HCT116 (cell line): ENCODE measurements around the gene PCDH15. TPM values are rescaled to one million over a fixed set of nuclear protein-coding genes. Genes with fewer than 3 reads are reported as not detected.

Source experiments
- ATAC-seq: fragments of 200-7000 bp; cut with Tn5 transposase; 2 replicates; pipeline ENCODE4 v1.9.1; 2020; ENCODE audit warnings: mild to moderate bottlenecking, moderate library complexity
- BruUV-seq: library from RNA; stranded (reverse); fragments of 400-500 nt; replicated peaks from 2 replicates; lab custom pipeline; 2021; lab: Mats Ljungman, UMichigan
- CTCF ChIA-PET: fragments of 300-600 bp; sonication (Branson Sonifier 250); formaldehyde crosslinking; loops from one replicate; lab custom pipeline; 2021; ENCODE audit warnings: antibody characterized with exemption; lab: Charles Lee
- POLR2A ChIA-PET: fragments of 300-600, 350-600 bp; sonication (Branson Sonifier 250); formaldehyde crosslinking; loops from one replicate; lab custom pipeline; 2021; ENCODE audit warnings: antibody characterized with exemption; lab: Charles Lee
- RAD21 ChIA-PET, 2 experiments: fragments of 300-600 bp; sonication (Branson Sonifier 250); formaldehyde crosslinking; loops; one replicate each; lab custom pipeline; 2023; ENCODE audit warnings: low total read pairs in 2 of 2; ENCODE audit not compliant: uncharacterized antibody in 2 of 2, unreplicated experiment in 2 of 2, low non-redundant PET in 1 of 2; lab: Charles Lee
- DNase-seq: peaks from one replicate; pipeline ENCODE4 v3.0.0-alpha.2; 2010; ENCODE audit warnings: low read depth, low spot score
- H2AFZ ChIP-seq: fragments of 200-600 bp; shearing (Covaris generic), sonication (generic); 2 replicates; pipeline ENCODE4 v1.6.1; 2017; ENCODE audit warnings: low read depth, mixed run types, mixed read lengths, antibody characterized with exemption, low read length; ENCODE audit not compliant: poor library complexity, severe bottlenecking
- H3K27ac ChIP-seq: 2 replicates; pipeline ENCODE4 v1.5.1; 2012; ENCODE audit warnings: low read depth, low read length
- H3K27me3 ChIP-seq: fragments of 200-600 bp; sonication (generic); 2 replicates; pipeline ENCODE4 v1.6.1; 2016; ENCODE audit warnings: mixed run types, low read length, mixed read lengths; ENCODE audit not compliant: insufficient read depth
- H3K36me3 ChIP-seq, 2 experiments: fragments of 200-500 bp in 1 of 2; fragments of 200-600 bp in 1 of 2; sonication (Bioruptor generic) in 1 of 2; sonication (generic) in 1 of 2; 2 replicates each; pipeline versions ENCODE4 v1.5.1 to v1.6.1; 2014 to 2016; ENCODE audit warnings: low read length in 2 of 2, inconsistent platforms in 1 of 2, mixed read lengths in 1 of 2, mixed run types in 1 of 2; ENCODE audit not compliant: insufficient read depth in 2 of 2, control insufficient read depth in 1 of 2
- H3K4me1 ChIP-seq, 2 experiments: fragments of 200-600 bp in 1 of 2; sonication (generic) in 1 of 2; 2 replicates each; pipeline versions ENCODE4 v1.5.1 to v1.6.1; 2012 to 2017; ENCODE audit warnings: low read length in 2 of 2, inconsistent platforms in 1 of 2, mild to moderate bottlenecking in 1 of 2, mixed read lengths in 1 of 2, mixed run types in 1 of 2, moderate library complexity in 1 of 2; ENCODE audit not compliant: insufficient read depth in 2 of 2, control insufficient read depth in 1 of 2
- H3K4me2 ChIP-seq: fragments of 200-600 bp; sonication (generic); 2 replicates; pipeline ENCODE4 v1.6.1; 2017; ENCODE audit warnings: mixed run types, low read length, mixed read lengths
- H3K4me3 ChIP-seq, 2 experiments: fragments of 200-600 bp in 1 of 2; sonication (generic) in 1 of 2; replicated peaks in 1 of 2; 2 replicates each; pipeline ENCODE4 v1.5.1; 2011 to 2016; ENCODE audit warnings: low read length in 2 of 2, control low read depth in 1 of 2, low read depth in 1 of 2, mild to moderate bottlenecking in 1 of 2, mixed read lengths in 1 of 2, mixed run types in 1 of 2
- H3K79me2 ChIP-seq: fragments of 200-600 bp; sonication (generic); 2 replicates; pipeline ENCODE4 v1.6.1; 2017; ENCODE audit warnings: mild to moderate bottlenecking, mixed run types, low read length, moderate library complexity, mixed read lengths; ENCODE audit not compliant: insufficient read depth
- H3K9ac ChIP-seq: fragments of 200-600 bp; sonication (generic); 2 replicates; pipeline ENCODE4 v1.6.1; 2016; ENCODE audit warnings: low read length, mixed read lengths
- H3K9me2 ChIP-seq: fragments of 200-600 bp; sonication (generic), shearing (Covaris generic); 2 replicates; pipeline ENCODE4 v1.6.1; 2017; ENCODE audit warnings: mixed run types, mild to moderate bottlenecking, moderate library complexity; ENCODE audit not compliant: insufficient read depth
- H3K9me3 ChIP-seq, 2 experiments: fragments of 200-500 bp in 1 of 2; fragments of 200-600 bp in 1 of 2; sonication (Bioruptor generic) in 1 of 2; sonication (generic) in 1 of 2; 2 replicates each; pipeline ENCODE4 v1.6.1; 2014 to 2017; ENCODE audit warnings: low read length in 2 of 2, mixed read lengths in 2 of 2, inconsistent platforms in 1 of 2, low read depth in 1 of 2, mild to moderate bottlenecking in 1 of 2, mixed run types in 1 of 2, moderate library complexity in 1 of 2; ENCODE audit not compliant: control insufficient read depth in 1 of 2, insufficient read depth in 1 of 2
- H4K20me1 ChIP-seq: fragments of 200-600 bp; sonication (generic), shearing (Covaris generic); 2 replicates; pipeline ENCODE4 v1.6.1; 2017; ENCODE audit warnings: mixed run types, mild to moderate bottlenecking, moderate library complexity; ENCODE audit not compliant: insufficient read depth
- ATF3 ChIP-seq: IDR thresholded peaks from 2 replicates; pipeline ENCODE4 v1.6.1; 2012
- CBX3 ChIP-seq: IDR thresholded peaks from 2 replicates; pipeline ENCODE4 v1.6.1; 2012; ENCODE audit warnings: low read depth
- CEBPB ChIP-seq: IDR thresholded peaks from 2 replicates; pipeline ENCODE4 v1.6.1; 2012; ENCODE audit warnings: low read depth
- ELF1 ChIP-seq: IDR thresholded peaks from 2 replicates; pipeline ENCODE4 v1.6.1; 2012; ENCODE audit warnings: low read depth, borderline replicate concordance
- FOSL1 ChIP-seq: IDR thresholded peaks from 2 replicates; pipeline ENCODE4 v1.6.1; 2012; ENCODE audit warnings: low read depth
- JUND ChIP-seq: IDR thresholded peaks from 2 replicates; pipeline ENCODE4 v1.6.1; 2012
- POLR2A ChIP-seq: IDR thresholded peaks from 2 replicates; pipeline ENCODE4 v1.7.0; 2011; ENCODE audit warnings: borderline replicate concordance; ENCODE audit not compliant: insufficient read depth, insufficient read length; ENCODE audit errors: extremely low read depth
- POLR2AphosphoS5 ChIP-seq: IDR thresholded peaks from 2 replicates; pipeline ENCODE4 v1.6.1; 2011; ENCODE audit warnings: mild to moderate bottlenecking, low read depth, low read length, moderate library complexity
- RAD21 ChIP-seq: IDR thresholded peaks from 2 replicates; pipeline ENCODE4 v1.6.1; 2012; ENCODE audit warnings: low read depth, mild to moderate bottlenecking
- REST ChIP-seq: IDR thresholded peaks from 2 replicates; pipeline ENCODE4 v1.6.1; 2012; ENCODE audit warnings: low read depth
- SIN3A ChIP-seq: IDR thresholded peaks from 2 replicates; pipeline ENCODE4 v1.6.1; 2012; ENCODE audit warnings: low read depth
- SP1 ChIP-seq: IDR thresholded peaks from 2 replicates; pipeline ENCODE4 v1.6.1; 2012; ENCODE audit warnings: low read depth
- TCF7L2 ChIP-seq: IDR thresholded peaks from 2 replicates; pipeline ENCODE4 v1.7.0; 2011; ENCODE audit warnings: borderline replicate concordance, inconsistent platforms; ENCODE audit not compliant: insufficient read depth, insufficient read length; ENCODE audit errors: extremely low read depth
- YY1 ChIP-seq: IDR thresholded peaks from 2 replicates; pipeline ENCODE4 v1.6.1; 2011; ENCODE audit warnings: low read length, low read depth, moderate library complexity, mild to moderate bottlenecking; ENCODE audit not compliant: insufficient replicate concordance; ENCODE audit errors: extremely low read depth
- ZFX ChIP-seq: fragments of 450-650 bp; IDR thresholded peaks from 2 replicates; pipeline ENCODE4 v1.6.1; 2017
- ZNF274 ChIP-seq: fragments of 200-500 bp; sonication (Bioruptor generic); IDR thresholded peaks from 2 replicates; pipeline ENCODE4 v1.6.1; 2014; ENCODE audit warnings: mild to moderate bottlenecking, low read depth, low read length, inconsistent platforms
- intact Hi-C: fragments of 100-400 bp; cut with micrococcal nuclease; formaldehyde crosslinking; loops from 2 replicates; pipeline ENCODE4 v1.10.0; 2022
- total RNA-seq: library from RNA; stranded (reverse); gene quantifications from one replicate; pipeline ENCODE4 v1.2.1, GENCODE V29; 2021; ENCODE audit not compliant: unreplicated experiment
- TF ChIP-seq, protein P1 (sequence below), 3 experiments: fragments of 200-600 bp in 1 of 3; sonication (generic) in 1 of 3; IDR thresholded peaks in 2 of 3; conservative IDR thresholded peaks in 1 of 3; 2 replicates each; pipeline ENCODE4 v1.5.1; 2012 to 2017; ENCODE audit warnings: low read depth in 2 of 3, low read length in 2 of 3, antibody characterized with exemption in 1 of 3, borderline replicate concordance in 1 of 3, control low read depth in 1 of 3, mild to moderate bottlenecking in 1 of 3, mixed read lengths in 1 of 3, mixed run types in 1 of 3, moderate library complexity in 1 of 3; ENCODE audit not compliant: insufficient read depth in 1 of 3

PCDH15 gene
- total RNA-seq, 1 experiment from 2014 or later: not detected

- Histone ChIP-seq H4K20me1 (no peaks in the 10 kb centered on the region), H3K4me3 (no peak overlapping the region), H3K9me2 (no peaks in the 10 kb centered on the region), H3K79me2 (no peaks in the 10 kb centered on the region), H3K9me3 (peaks cover 0 to 34% of the 10 kb centered on the region in 2 experiments; a peak in 1 of 4 replicates), H3K4me2 (no peak overlapping the region), H3K9ac (no peak overlapping the region), H3K27me3 (no peaks in the 10 kb centered on the region), H2AFZ (no peak overlapping the region), H3K36me3 (no peaks in the 10 kb centered on the region), H3K4me1 (no peaks in the 10 kb centered on the region), H3K27ac (no peak overlapping the region)
- ATAC-seq: no peak
- ChIA-PET POLR2A (no interaction called here), RAD21 (no interaction called here), CTCF (no interaction called here)
- no peak for TF ChIP-seq RAD21
- TF ChIP-seq, protein P1, sequence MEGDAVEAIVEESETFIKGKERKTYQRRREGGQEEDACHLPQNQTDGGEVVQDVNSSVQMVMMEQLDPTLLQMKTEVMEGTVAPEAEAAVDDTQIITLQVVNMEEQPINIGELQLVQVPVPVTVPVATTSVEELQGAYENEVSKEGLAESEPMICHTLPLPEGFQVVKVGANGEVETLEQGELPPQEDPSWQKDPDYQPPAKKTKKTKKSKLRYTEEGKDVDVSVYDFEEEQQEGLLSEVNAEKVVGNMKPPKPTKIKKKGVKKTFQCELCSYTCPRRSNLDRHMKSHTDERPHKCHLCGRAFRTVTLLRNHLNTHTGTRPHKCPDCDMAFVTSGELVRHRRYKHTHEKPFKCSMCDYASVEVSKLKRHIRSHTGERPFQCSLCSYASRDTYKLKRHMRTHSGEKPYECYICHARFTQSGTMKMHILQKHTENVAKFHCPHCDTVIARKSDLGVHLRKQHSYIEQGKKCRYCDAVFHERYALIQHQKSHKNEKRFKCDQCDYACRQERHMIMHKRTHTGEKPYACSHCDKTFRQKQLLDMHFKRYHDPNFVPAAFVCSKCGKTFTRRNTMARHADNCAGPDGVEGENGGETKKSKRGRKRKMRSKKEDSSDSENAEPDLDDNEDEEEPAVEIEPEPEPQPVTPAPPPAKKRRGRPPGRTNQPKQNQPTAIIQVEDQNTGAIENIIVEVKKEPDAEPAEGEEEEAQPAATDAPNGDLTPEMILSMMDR (IDR thresholded peaks at IDR 0.05 in 2 of 3, conservative IDR thresholded peaks at IDR 0.05 in 1 of 3; ENCODE audit: borderline replicate concordance in 1 of 3, insufficient read depth in 1 of 3, low read depth in 2 of 3, low read length in 2 of 3): peak in 1 of 3 experiments; percentile 21; a peak in 1 of 6 replicates
- no peak for TF ChIP-seq ATF3
- TF ChIP-seq POLR2A: no peak
- no peak for TF ChIP-seq ELF1
- BruUV-seq: no TSS peak
- DNase-seq: no peak
- intact Hi-C loops: no loop called here
Measured at GRCh38 chr10:54133203-54133602, 667.8 kb downstream of the PCDH15 start.

DNA sequence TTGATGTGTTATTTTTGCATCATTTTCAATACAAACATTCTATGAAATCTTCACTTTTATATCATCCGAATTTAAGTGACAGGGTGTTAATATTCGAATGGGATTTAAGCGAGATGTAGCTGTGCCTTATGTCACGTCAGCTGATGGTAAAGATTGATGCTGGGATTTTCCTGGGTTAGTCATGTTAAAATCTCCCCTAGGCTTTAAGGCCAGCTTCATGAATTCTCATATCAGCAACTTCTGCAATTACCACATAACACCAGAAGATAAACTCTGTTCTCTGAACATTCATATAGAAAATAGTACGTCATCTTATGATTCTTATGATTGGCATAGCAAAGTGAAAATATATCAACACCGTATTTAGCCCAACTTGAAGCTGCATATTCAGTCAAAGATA, 669.2 kb downstream of the PCDH15 start:
- Histone ChIP-seq H3K79me2 (no peaks in the 10 kb centered on the region), H4K20me1 (no peaks in the 10 kb centered on the region), H2AFZ (no peak overlapping the region), H3K4me2 (no peak overlapping the region), H3K36me3 (no peaks in the 10 kb centered on the region), H3K9me3 (peaks cover 0 to 30% of the 10 kb centered on the region in 2 experiments; a peak in 1 of 4 replicates), H3K27ac (no peak overlapping the region), H3K4me3 (no peak overlapping the region), H3K4me1 (no peaks in the 10 kb centered on the region), H3K9ac (no peak overlapping the region), H3K9me2 (no peaks in the 10 kb centered on the region), H3K27me3 (no peaks in the 10 kb centered on the region)
- ChIA-PET RAD21 (no interaction called here), POLR2A (no interaction called here), CTCF (no interaction called here)
- intact Hi-C loops: no loop called here
- ATAC-seq (no peak), DNase-seq (no peak)
- no TSS peak for BruUV-seq
- TF ChIP-seq ATF3: no peak
- TF ChIP-seq POLR2AphosphoS5: no peak
- TF ChIP-seq JUND: no peak
- no peak for TF ChIP-seq ZFX
- TF ChIP-seq SP1: no peak
- TF ChIP-seq SIN3A: no peak
- no peak for TF ChIP-seq FOSL1
- no peak for TF ChIP-seq TCF7L2
- no peak for TF ChIP-seq CBX3
- TF ChIP-seq CEBPB: no peak
- no peak for TF ChIP-seq ZNF274
- TF ChIP-seq YY1: no peak
- TF ChIP-seq REST: no peak
